ENCODE results near the gene LCP1. TPM values are rescaled to one million over a fixed set of nuclear protein-coding genes. Genes with fewer than 3 reads are reported as not detected.

LCP1 gene
- 0.20 TPM in 1 of 2 replicates, not detected in the other for total RNA-seq

GRCh38 chr13:46181840-46182490 lies at the start of gene LCP1:
Gene LCP1, minus strand, starts transcription at chr13:46182177. Its CDS starts 22,515 bp downstream, at chr13:46159662.

GRCh38 chr13:46211483-46212351 lies 29.7 kb upstream of the LCP1 start, which contains the start of gene LRRC63:
Gene LRRC63, plus strand, starts transcription at chr13:46211928. Its CDS starts 1,107 bp downstream, at chr13:46213035.

GRCh38 chr13:46104868-46105267 lies 77.1 kb downstream of the LCP1 start, which contains the start of gene CPB2:
Gene CPB2, minus strand, starts transcription at chr13:46105033. Its CDS starts 24 bp downstream, at chr13:46105009.

Other genes with a start within 250 kb of the LCP1 start
- 15.8 and 19.2 TPM in 2 replicates for gene ZC3H13, start 129.4 kb downstream of the LCP1 start, total RNA-seq
- gene CPB2, start 77.1 kb downstream of the LCP1 start, total RNA-seq = not detected in 2 replicates
- gene LRRC63, start 29.8 kb upstream of the LCP1 start, total RNA-seq = 0.20 TPM in 1 of 2 replicates, not detected in the other
- 0.13 and 2.7 TPM in 2 replicates for gene RUBCNL, start 205.1 kb upstream of the LCP1 start, total RNA-seq